OCI-LY7 (cell line): ENCODE measurements around the gene KLHL13.

ENCODE experiments used
- CTCF ChIP-seq: fragments of 200-600 bp; sonication (generic); conservative IDR thresholded peaks from 2 replicates; pipeline ENCODE4 v1.5.1; 2014; ENCODE audit warnings: mild to moderate bottlenecking, antibody characterized with exemption, low read length, moderate library complexity, mixed read lengths
- EZH2phosphoT487 ChIP-seq: fragments of 200-600 bp; sonication (generic); IDR thresholded peaks from 2 replicates; pipeline ENCODE4 v1.6.1; 2018; ENCODE audit warnings: low read depth, borderline replicate concordance, mild to moderate bottlenecking, mixed run types, antibody characterized with exemption, low read length, moderate library complexity, mixed read lengths

DNA sequence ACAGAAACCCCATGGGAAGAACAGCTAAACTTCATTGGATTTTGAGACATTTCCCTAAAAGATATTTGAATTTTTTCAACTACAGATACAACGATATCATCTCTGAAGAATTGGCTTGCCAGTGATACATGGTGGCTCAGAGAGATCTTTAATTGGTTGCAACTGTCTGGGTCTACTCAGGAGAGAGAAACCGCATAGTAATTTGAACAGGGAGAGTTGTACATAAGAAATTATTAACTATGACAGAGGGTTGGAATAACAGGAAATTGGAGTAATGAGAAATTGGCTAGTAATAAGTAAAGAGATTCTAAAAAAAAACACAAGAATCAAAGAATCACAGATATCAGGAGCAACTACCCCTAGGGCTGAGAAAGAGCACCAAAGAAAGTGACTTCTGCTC, 118.4 kb downstream of the KLHL13 start:
- TF ChIP-seq CTCF (no peak), EZH2phosphoT487 (no peak)
